HPDE6-E6E7 (cell line): ENCODE results near the gene GPS1.

Experiments used
- DNase-seq: peaks from one replicate; pipeline ENCODE4 v3.0.0; 2011; ENCODE audit warnings: missing footprints; ENCODE audit errors: extremely low spot score

GPS1 gene

GRCh38 chr17:82101767-82102679, 50.3 kb downstream of the GPS1 start:
- no peak for DNase-seq

- peak; percentile 63 for DNase-seq
Measured at GRCh38 chr17:82103553-82104451, 52.1 kb downstream of the GPS1 start.

DNA sequence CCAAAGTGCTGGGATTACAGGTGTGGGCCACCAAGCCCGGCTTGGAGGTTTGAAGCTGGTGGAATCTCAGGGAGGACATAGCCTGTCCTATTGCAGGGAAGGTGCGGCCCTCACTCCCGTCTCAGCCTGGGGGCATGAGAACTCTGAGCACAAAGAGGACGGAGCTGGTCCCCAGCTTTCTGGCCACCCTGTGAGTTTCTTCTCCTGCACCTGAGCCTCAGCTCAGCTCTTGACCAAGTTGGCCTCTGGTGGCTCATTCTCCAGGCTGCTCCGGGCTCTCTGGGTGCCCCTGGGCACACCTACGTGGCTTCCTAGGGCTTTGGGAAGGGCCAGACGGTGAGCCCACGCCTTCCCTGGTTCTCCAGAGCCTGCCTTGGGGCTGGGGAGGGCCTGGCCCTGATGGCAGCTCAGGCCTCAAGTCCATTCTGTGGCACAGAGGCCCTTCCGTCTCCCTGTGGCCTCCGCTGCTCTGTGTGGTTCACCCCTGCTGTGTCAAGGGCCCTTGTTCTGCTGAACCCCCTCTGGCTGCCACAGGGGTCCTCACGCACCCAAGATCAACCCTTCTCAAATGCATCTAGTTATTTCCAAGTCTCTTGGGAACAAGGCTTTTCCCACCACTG, 53.2 kb downstream of the GPS1 start:
- no peak for DNase-seq

DNA sequence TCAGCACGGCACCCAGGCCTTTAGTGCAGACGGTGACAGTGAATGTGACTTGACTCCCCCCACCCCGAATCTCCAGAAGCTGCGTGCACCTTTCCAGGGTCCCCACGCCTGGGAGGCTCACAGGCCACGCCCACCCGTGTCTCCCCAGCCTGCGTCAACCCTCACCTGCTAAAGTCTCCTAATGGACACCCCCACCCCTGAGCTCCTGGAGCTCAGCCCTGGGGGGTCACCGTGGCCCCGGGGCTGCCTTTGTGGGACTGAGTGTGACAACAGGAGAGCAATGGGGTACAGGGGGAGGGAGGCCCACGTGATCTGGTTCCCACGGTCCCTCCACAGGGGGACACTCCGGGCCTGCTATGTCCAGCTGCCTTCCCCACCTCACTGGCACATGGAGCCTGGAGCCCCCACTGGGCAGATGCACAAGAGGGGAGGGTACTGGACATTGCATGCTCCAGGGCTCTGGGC, 53.8 kb downstream of the GPS1 start:
- no peak for DNase-seq

DNA sequence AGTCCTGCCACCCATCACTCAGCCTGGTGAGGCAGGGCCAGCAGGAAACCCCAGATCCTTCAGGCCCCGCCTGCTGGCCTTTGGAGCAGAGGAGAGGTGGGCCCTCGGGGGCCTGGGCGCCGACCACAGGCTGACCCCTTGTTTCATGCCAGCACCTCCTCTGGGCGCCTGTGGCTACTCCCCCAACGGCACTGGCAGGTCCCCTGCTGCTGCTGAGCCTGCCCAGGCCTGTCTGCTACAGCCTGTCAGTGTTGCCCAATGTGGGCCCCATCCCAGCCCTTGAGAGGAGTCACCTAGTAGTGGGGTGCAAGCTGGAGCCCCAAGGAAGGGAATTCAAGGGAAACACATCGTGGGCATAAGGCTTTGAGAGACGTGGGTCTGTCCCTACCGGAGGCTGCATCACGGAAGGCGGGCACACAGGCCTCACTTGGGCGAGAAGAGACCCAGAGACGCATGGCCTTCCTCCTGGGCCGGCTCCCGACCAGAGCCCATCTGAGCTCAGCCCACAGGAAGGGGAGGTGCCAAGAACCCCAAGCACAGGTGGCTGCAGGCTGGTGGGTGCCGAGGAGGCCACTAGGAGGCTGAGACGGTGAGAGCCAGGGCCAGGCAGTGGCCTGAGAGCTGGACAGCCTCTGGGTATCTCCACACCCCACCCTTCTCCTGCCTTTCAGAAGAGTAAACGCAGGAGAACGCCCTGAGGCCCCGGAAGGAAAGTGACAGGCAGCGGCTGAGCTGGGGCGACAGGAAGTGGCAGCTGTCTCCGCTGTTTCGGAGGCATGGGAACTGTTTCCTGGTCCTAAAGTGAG, 54.4 kb downstream of the GPS1 start:
- DNase-seq: peak; percentile 82

DNA sequence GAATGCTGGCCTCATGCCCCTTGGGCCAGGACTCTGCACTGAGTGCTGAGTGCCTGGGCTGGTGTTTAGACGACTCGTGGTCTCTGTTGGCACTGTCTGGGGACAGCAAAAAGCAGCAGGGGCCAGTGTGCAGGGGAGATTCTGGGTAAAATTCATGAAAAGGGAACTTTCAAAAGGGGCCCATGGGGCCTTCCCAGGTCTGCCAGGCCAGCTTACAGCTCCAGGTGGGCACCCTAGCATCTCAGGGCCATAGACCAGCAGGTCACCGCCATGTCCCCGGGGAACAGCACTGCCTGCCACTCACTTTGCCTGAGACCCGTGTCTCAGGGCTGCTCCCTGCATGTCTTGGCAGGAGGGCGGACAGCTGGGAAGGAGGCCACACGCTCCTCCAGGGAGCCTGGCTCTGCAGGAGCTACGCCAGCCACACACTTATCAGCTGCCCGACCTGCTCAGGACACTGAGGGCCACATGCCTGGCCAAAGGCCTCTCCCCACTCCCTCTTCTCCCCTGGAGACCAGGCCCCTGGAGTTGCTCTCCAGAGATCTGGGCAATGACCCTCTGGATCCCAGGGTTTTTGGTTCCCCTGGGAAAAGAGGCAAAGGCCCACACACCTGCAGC, 55.1 kb downstream of the GPS1 start:
- DNase-seq: no peak
